HG02884 (cell line): ENCODE measurements around the gene HOXC12.

Experiments used
- ATAC-seq: cut with Tn5 transposase; IDR thresholded peaks from one replicate; pipeline ENCODE4 v1.9.1; 2021; ENCODE audit warnings: mild to moderate bottlenecking, moderate library complexity; ENCODE audit not compliant: unreplicated experiment

HOXC12 gene

GRCh38 chr12:53995002-53995377, 40.3 kb downstream of the HOXC12 start:
- no peak for ATAC-seq

GRCh38 chr12:53995378-53996239, 40.9 kb downstream of the HOXC12 start:
- ATAC-seq: no peak

- ATAC-seq: no peak
These were observed 41.8 kb downstream of the HOXC12 start for GRCh38 chr12:53996240-53997203.

- ATAC-seq: no peak
These were observed 42.8 kb downstream of the HOXC12 start for GRCh38 chr12:53997204-53998109.

- ATAC-seq: no peak
These were observed 43.6 kb downstream of the HOXC12 start for GRCh38 chr12:53998110-53998899.

- ATAC-seq: no peak
These were observed 44.2 kb downstream of the HOXC12 start for GRCh38 chr12:53998900-53999236.

- no peak for ATAC-seq
These were observed 44.9 kb downstream of the HOXC12 start for GRCh38 chr12:53999559-54000115.

- no peak for ATAC-seq
These were observed 45.7 kb downstream of the HOXC12 start, which contains the start of gene HOXC9 for GRCh38 chr12:54000116-54001114. Gene HOXC9 (plus strand): TSS chr12:54000161. CDS start chr12:54000189, 28 bp downstream.

GRCh38 chr12:54001283-54002187, 46.8 kb downstream of the HOXC12 start:
- no peak for ATAC-seq

- ATAC-seq: no peak
These were observed 47.7 kb downstream of the HOXC12 start for GRCh38 chr12:54002278-54002914.

GRCh38 chr12:54002915-54003389, 48.2 kb downstream of the HOXC12 start:
- no peak for ATAC-seq

GRCh38 chr12:54003625-54004024, 48.9 kb downstream of the HOXC12 start:
- ATAC-seq: no peak

GRCh38 chr12:54004063-54004840, 49.5 kb downstream of the HOXC12 start:
- ATAC-seq: no peak

- no peak for ATAC-seq
These were observed 50.3 kb downstream of the HOXC12 start for GRCh38 chr12:54004841-54005530.

GRCh38 chr12:54005531-54005852, 50.8 kb downstream of the HOXC12 start:
- no peak for ATAC-seq
